ENCODE measurements around the gene ZNF598. TPM values are rescaled to one million over a fixed set of nuclear protein-coding genes. Genes with fewer than 3 reads are reported as not detected.

ZNF598 gene
- total and polyA plus RNA-seq, 10 of the 15 experiments (the other 5 are each of a cell fraction or from before 2014, with no cell fraction given), result 0.08 to 74.0 (median 14.4) TPM

DNA sequence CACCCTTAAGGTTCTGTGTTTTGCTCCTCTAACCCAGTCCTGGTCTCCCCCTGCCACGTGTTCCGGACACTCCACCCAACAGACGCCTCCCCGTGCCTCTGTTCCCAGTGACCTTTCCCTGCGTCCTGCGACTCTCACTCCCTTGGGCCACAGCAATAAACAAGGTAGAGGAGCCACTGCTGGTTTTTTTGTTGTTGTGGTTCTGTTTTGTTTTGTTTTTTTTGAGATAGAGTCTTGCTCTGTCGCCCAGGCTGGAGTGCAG is 6.3 kb upstream of the ZNF598 start:
- ChIA-PET RAD21 (ENCODE audit: unreplicated experiment) (interaction anchor here (2.4 kb wide), 1 partner anchor 124 kb away, joined by 9 read pairs; no protein-coding TSS in a partner anchor), SMC1A (ENCODE audit: uncharacterized antibody, unreplicated experiment) (interaction anchor here (0.5 kb wide), 1 partner anchor 125 kb away, joined by 3 read pairs; no protein-coding TSS in a partner anchor), CTCF (interaction anchor here (1.2 to 1.8 kb wide), 3 partner anchors 12 to 236 kb away, joined by 3 to 21 read pairs (median 5); partner anchors contain the start of gene ECI1), POLR2A (no interaction called here)
- H4K20me1 ChIP-seq (ENCODE audit: control insufficient read depth, insufficient read depth), result no peaks in the 10 kb centered on the region
- H3K4me3 ChIP-seq, result no peak overlapping the region
- no peak overlapping the region for H3K4me2 ChIP-seq (ENCODE audit: control insufficient read depth, insufficient read depth)
- no peak overlapping the region for H2AFZ ChIP-seq (ENCODE audit: control insufficient read depth, low read depth, low read length)
- no peak for DNase-seq (ENCODE audit: low read depth, low spot score)
- no peaks in the 10 kb centered on the region for H3K9me3 ChIP-seq (replicated peaks; ENCODE audit: control insufficient read depth, insufficient read depth, low read length)
- H3K4me1 ChIP-seq (ENCODE audit: control insufficient read depth, insufficient read depth, low read length), result no peaks in the 10 kb centered on the region
- BruUV-seq (replicated peaks), result no TSS peak
- in situ Hi-C loops (cut with MboI) (loop anchor here (10.0 kb wide), 1 partner anchor 479 kb away; no protein-coding TSS in a partner anchor), intact Hi-C loops (cut with micrococcal nuclease; ENCODE audit: unreplicated experiment) (no loop called here)
- TF ChIP-seq IRF3 (IDR thresholded peaks at IDR 0.05) (no peak), SUPT20H (IDR thresholded peaks at IDR 0.05; ENCODE audit: borderline replicate concordance, control insufficient read depth, low read depth, low read length) (no peak), YY1 (IDR thresholded peaks at IDR 0.05; ENCODE audit: low read depth, low read length) (no peak), BACH1 (IDR thresholded peaks at IDR 0.05; ENCODE audit: borderline replicate concordance) (no peak), ZSCAN29 (IDR thresholded peaks at IDR 0.05) (no peak), E2F8 (IDR thresholded peaks at IDR 0.05; ENCODE audit: low read depth, partially characterized antibody) (no peak), RAD21 (IDR thresholded peaks at IDR 0.05; ENCODE audit: insufficient read depth, low read depth, low read length) (no peak), ZZZ3 (IDR thresholded peaks at IDR 0.05; ENCODE audit: control insufficient read depth, insufficient read length, low read depth) (no peak), WRNIP1 (IDR thresholded peaks at IDR 0.05; ENCODE audit: borderline replicate concordance, low read depth, low read length) (no peak), FOXK2 (IDR thresholded peaks at IDR 0.05) (no peak), SMAD5 (IDR thresholded peaks at IDR 0.05; ENCODE audit: low read depth) (no peak), EZH2 (IDR thresholded peaks at IDR 0.05; ENCODE audit: borderline replicate concordance, control insufficient read depth, low read depth, low read length) (no peak)
- TF ChIP-seq, protein P1, sequence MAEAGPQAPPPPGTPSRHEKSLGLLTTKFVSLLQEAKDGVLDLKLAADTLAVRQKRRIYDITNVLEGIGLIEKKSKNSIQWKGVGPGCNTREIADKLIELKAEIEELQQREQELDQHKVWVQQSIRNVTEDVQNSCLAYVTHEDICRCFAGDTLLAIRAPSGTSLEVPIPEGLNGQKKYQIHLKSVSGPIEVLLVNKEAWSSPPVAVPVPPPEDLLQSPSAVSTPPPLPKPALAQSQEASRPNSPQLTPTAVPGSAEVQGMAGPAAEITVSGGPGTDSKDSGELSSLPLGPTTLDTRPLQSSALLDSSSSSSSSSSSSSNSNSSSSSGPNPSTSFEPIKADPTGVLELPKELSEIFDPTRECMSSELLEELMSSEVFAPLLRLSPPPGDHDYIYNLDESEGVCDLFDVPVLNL (IDR thresholded peaks at IDR 0.05; ENCODE audit: low read depth, low read length), result no peak
- no peak overlapping the region for H3K9ac ChIP-seq (ENCODE audit: control insufficient read depth, insufficient read depth, low read length)
- H3K27me3 ChIP-seq (replicated peaks in 1 of 2; ENCODE audit: control insufficient read depth in 2 of 2, insufficient read depth in 2 of 2, low read length in 1 of 2), result peaks cover 3 to 8% of the 10 kb centered on the region in 2 experiments; a peak in 3 of 4 replicates
- no peaks in the 10 kb centered on the region for H3K36me3 ChIP-seq (ENCODE audit: control insufficient read depth in 2 of 2, insufficient read depth in 2 of 2, low read length in 1 of 2)
- 80% methylated on average over 7 of the region's 7 CpGs for WGBS (ENCODE audit: insufficient coverage, insufficient replicate concordance, low lambda C conversion rate, missing lambda C conversion rate)
- FAIRE-seq, result no peak
- no peak overlapping the region for H3K27ac ChIP-seq (ENCODE audit: control insufficient read depth, insufficient read depth)
- no peaks in the 10 kb centered on the region for H3K79me2 ChIP-seq (ENCODE audit: control insufficient read depth, insufficient read depth, low read length)
- no peak for ATAC-seq
